ENCODE results near the gene DAPK1.
A peak's percentile ranks its signal among the peaks of the same experiment; 100 is the strongest.

Gene DAPK1

GRCh38 chr9:87725900-87726709 is 228.4 kb downstream of the DAPK1 start, which contains the start of gene CTSL:
TSS of gene CTSL (plus strand) at chr9:87726119. CDS start at chr9:87727604, 1,485 bp downstream.
- TF ChIP-seq CTCF (IDR thresholded peaks at IDR 0.05; ENCODE audit: insufficient read depth, low read depth, low read length, missing control alignments), result peak; percentile 33
- H3K4me3 ChIP-seq (ENCODE audit: low read length), result peak within 1 kb of the TSS; percentile 73
- peak; percentile 79 for DNase-seq (ENCODE audit: low read depth)

GRCh38 chr9:87729246-87729645 is 231.6 kb downstream of the DAPK1 start:
- DNase-seq (ENCODE audit: low read depth), result no peak
- TF ChIP-seq CTCF (IDR thresholded peaks at IDR 0.05; ENCODE audit: insufficient read depth, low read depth, low read length, missing control alignments), result no peak
- no peak overlapping the region for H3K4me3 ChIP-seq (ENCODE audit: low read length)

GRCh38 chr9:87731321-87731720 is 233.7 kb downstream of the DAPK1 start:
- no peak for TF ChIP-seq CTCF (IDR thresholded peaks at IDR 0.05; ENCODE audit: insufficient read depth, low read depth, low read length, missing control alignments)

GRCh38 chr9:87732344-87732743 is 234.7 kb downstream of the DAPK1 start:
- TF ChIP-seq CTCF (IDR thresholded peaks at IDR 0.05; ENCODE audit: insufficient read depth, low read depth, low read length, missing control alignments), result no peak
- DNase-seq (ENCODE audit: low read depth), result no peak

More at GRCh38 chr9:87731321-87731720, 233.7 kb downstream of the DAPK1 start:
- DNase-seq (ENCODE audit: low read depth), result no peak
- no peak overlapping the region for H3K4me3 ChIP-seq (ENCODE audit: low read length)

GRCh38 chr9:87732756-87733155 is 235.1 kb downstream of the DAPK1 start:
- TF ChIP-seq CTCF (IDR thresholded peaks at IDR 0.05; ENCODE audit: insufficient read depth, low read depth, low read length, missing control alignments), result no peak
- no peak overlapping the region for H3K4me3 ChIP-seq (ENCODE audit: low read length)
- no peak for DNase-seq (ENCODE audit: low read depth)

More at GRCh38 chr9:87732344-87732743, 234.7 kb downstream of the DAPK1 start:
- H3K4me3 ChIP-seq (ENCODE audit: low read length), result no peak overlapping the region

- no peak for DNase-seq (ENCODE audit: low read depth)
- no peak overlapping the region for H3K4me3 ChIP-seq (ENCODE audit: low read length)
- no peak for TF ChIP-seq CTCF (IDR thresholded peaks at IDR 0.05; ENCODE audit: insufficient read depth, low read depth, low read length, missing control alignments)
Observed at GRCh38 chr9:87733273-87734052, 235.8 kb downstream of the DAPK1 start.

All from epithelial cell of esophagus (primary cell).